ENCODE results near the gene TMEM101.

GRCh38 chr17:44022246-44022645 is 7.5 kb upstream of the TMEM101 start:
- TF ChIP-seq CTCF (IDR thresholded peaks at IDR 0.05): no peak
- no peak for TF ChIP-seq POLR2A (IDR thresholded peaks at IDR 0.05)
